Measurements from ENCODE around the gene SUN2.

DNA sequence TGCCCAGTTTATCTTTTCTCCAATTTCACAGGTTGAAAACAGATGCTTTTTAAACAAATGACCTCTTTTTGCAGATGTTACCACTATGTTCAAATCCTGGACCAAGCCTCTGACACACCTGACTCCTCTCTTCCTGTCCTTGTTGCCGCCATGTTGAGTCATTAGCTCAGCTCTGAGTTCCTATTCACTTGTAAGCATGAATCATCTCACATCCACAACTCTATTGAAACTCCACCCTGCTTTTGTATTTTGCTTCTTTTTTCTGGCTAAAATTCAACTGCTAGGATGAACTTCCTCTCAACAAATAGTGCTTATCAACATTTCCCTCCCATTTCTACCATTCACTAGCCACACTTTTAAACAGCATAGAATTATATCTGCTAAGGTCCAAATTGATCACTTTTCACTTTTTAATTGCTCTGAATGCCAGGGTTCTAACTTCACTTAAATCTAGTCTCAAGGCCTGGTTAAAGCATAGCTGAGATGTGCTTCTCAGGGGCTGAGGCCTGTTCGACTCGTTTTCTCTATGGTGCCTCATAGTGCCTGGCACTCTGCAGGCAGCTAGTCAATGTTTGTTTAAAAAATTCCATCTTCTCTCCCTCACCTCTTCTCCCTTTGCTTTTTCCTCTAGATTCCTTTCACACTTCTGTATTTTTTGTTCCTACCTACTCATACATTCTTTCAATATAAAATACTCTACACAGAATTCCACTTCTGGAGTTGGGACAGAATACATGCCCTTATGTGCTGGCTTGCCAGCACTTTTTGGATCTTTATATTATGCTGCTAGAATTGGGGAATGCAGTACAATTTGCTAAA is 59.0 kb downstream of the SUN2 start:
- TF ChIP-seq EZH2 (IDR thresholded peaks at IDR 0.05; ENCODE audit: low read length, missing control alignments) = no peak
- TF ChIP-seq, protein P1, sequence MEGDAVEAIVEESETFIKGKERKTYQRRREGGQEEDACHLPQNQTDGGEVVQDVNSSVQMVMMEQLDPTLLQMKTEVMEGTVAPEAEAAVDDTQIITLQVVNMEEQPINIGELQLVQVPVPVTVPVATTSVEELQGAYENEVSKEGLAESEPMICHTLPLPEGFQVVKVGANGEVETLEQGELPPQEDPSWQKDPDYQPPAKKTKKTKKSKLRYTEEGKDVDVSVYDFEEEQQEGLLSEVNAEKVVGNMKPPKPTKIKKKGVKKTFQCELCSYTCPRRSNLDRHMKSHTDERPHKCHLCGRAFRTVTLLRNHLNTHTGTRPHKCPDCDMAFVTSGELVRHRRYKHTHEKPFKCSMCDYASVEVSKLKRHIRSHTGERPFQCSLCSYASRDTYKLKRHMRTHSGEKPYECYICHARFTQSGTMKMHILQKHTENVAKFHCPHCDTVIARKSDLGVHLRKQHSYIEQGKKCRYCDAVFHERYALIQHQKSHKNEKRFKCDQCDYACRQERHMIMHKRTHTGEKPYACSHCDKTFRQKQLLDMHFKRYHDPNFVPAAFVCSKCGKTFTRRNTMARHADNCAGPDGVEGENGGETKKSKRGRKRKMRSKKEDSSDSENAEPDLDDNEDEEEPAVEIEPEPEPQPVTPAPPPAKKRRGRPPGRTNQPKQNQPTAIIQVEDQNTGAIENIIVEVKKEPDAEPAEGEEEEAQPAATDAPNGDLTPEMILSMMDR (conservative IDR thresholded peaks at IDR 0.05 in 1 of 2, IDR thresholded peaks at IDR 0.05 in 1 of 2; ENCODE audit: low read depth in 1 of 2, low read length in 2 of 2) = no peak

Measured in fibroblast of lung (primary cell).